Measurements from ENCODE around the gene KMT5B. TPM values are rescaled to one million over a fixed set of nuclear protein-coding genes. Genes with fewer than 3 reads are reported as not detected.

The KMT5B gene
- total and polyA plus RNA-seq, 2 of the 13 experiments (the other 11 are each of a cell fraction or from before 2014, with no cell fraction given), result 17.6 to 23.7 TPM

DNA sequence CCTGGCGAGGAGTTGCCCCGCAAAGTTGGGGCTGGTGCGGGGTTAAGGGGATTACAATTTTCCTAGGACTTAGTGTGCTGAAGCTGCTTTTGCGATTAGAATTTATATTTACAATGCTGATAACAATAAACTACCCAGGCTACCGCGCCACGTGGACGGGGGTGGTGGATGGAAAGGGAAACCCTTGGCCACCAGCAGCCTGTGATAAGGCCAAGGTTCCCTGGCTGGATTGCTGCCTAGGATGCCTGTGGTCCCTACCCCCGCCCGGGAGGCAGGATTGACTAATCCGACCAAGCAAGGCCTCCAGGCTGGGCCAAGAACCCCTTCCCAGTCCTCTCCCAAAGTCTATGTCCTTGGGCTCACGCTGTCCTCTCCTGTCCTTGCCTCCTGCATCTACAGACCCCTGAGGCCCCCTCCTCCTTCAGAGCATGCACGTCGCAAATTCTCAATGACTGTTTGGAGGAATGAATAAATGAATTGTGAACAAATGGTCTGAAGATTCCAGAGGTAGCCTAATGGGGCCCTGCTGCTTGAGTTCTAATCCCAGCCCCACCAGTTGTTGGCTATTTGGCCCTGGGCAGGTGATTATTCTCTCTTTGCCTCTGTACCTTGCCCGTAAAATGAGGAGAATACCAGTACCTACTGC, 84.3 kb downstream of the KMT5B start (continued):
- TF ChIP-seq CCDC6 (CRISPR knock-in tag; IDR thresholded peaks at IDR 0.05) (no peak), SP1 (IDR thresholded peaks at IDR 0.05) (no peak), SP1 (CRISPR knock-in tag; IDR thresholded peaks at IDR 0.05) (0 out of 2 replicates have a peak, but pooled peaks have one; percentile 2), ZNF33A (CRISPR knock-in tag; IDR thresholded peaks at IDR 0.05; ENCODE audit: borderline replicate concordance) (no peak), ZNF253 (CRISPR knock-in tag; IDR thresholded peaks at IDR 0.05; ENCODE audit: borderline replicate concordance) (no peak), ZNF607 (CRISPR knock-in tag; IDR thresholded peaks at IDR 0.05; ENCODE audit: borderline replicate concordance) (no peak), ZNF138 (CRISPR knock-in tag; IDR thresholded peaks at IDR 0.05; ENCODE audit: low read depth) (no peak), HOXD1 (CRISPR knock-in tag; IDR thresholded peaks at IDR 0.05) (no peak), ZNF335 (CRISPR knock-in tag; IDR thresholded peaks at IDR 0.05) (no peak), SALL1 (CRISPR knock-in tag; IDR thresholded peaks at IDR 0.05) (no peak), ETV6 (CRISPR knock-in tag; conservative IDR thresholded peaks at IDR 0.05) (no peak), ZNF431 (CRISPR knock-in tag; IDR thresholded peaks at IDR 0.05; ENCODE audit: borderline replicate concordance, low read depth) (no peak), KMT2A (CRISPR knock-in tag; IDR thresholded peaks at IDR 0.05) (peak; percentile 53; the same call in 1 of the 2 replicates), SNRNP70 (IDR thresholded peaks at IDR 0.05; ENCODE audit: low read depth, low read length) (no peak), HNRNPH1 (optimal IDR thresholded peaks at IDR 0.05; ENCODE audit: low read depth, low read length) (no peak), GATAD2A (CRISPR knock-in tag; IDR thresholded peaks at IDR 0.05) (peak; percentile 55; the same call in 1 of the 2 replicates), JDP2 (CRISPR knock-in tag; IDR thresholded peaks at IDR 0.05; ENCODE audit: borderline replicate concordance) (no peak), ZNF24 (IDR thresholded peaks at IDR 0.05) (peak; percentile 58; the same call in 1 of the 2 replicates), ATRX (CRISPR knock-in tag; IDR thresholded peaks at IDR 0.05; ENCODE audit: borderline replicate concordance) (no peak), KDM2A (CRISPR knock-in tag; IDR thresholded peaks at IDR 0.05; ENCODE audit: borderline replicate concordance, low read depth) (no peak)
- TF ChIP-seq, protein P1, sequence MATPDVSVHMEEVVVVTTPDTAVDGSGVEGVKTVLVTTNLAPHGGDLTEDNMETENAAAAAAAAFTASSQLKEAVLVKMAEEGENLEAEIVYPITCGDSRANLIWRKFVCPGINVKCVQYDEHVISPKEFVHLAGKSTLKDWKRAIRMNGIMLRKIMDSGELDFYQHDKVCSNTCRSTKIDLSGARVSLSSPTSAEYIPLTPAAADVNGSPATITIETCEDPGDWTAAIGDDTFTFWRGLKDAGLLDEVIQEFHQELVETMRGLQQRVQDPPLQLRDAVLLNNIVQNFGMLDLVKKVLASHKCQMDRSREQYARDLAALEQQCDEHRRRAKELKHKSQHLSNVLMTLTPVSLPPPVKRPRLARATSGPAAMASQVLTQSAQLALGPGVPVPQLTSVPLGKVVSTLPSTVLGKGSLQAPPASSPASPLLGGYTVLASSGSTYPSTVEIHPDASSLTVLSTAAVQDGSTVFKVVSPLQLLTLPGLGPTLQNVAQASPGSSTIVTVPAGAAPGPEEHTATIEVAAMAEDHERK (CRISPR knock-in tag; IDR thresholded peaks at IDR 0.05; ENCODE audit: low read depth), result no peak
- TF ChIP-seq, protein P2, sequence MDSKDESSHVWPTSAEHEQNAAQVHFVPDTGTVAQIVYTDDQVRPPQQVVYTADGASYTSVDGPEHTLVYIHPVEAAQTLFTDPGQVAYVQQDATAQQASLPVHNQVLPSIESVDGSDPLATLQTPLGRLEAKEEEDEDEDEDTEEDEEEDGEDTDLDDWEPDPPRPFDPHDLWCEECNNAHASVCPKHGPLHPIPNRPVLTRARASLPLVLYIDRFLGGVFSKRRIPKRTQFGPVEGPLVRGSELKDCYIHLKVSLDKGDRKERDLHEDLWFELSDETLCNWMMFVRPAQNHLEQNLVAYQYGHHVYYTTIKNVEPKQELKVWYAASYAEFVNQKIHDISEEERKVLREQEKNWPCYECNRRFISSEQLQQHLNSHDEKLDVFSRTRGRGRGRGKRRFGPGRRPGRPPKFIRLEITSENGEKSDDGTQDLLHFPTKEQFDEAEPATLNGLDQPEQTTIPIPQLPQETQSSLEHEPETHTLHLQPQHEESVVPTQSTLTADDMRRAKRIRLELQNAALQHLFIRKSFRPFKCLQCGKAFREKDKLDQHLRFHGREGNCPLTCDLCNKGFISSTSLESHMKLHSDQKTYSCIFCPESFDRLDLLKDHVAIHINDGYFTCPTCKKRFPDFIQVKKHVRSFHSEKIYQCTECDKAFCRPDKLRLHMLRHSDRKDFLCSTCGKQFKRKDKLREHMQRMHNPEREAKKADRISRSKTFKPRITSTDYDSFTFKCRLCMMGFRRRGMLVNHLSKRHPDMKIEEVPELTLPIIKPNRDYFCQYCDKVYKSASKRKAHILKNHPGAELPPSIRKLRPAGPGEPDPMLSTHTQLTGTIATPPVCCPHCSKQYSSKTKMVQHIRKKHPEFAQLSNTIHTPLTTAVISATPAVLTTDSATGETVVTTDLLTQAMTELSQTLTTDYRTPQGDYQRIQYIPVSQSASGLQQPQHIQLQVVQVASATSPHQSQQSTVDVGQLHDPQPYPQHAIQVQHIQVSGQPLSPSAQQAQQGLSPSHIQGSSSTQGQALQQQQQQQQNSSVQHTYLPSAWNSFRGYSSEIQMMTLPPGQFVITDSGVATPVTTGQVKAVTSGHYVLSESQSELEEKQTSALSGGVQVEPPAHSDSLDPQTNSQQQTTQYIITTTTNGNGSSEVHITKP (CRISPR knock-in tag; IDR thresholded peaks at IDR 0.05; ENCODE audit: low read depth), result peak; percentile 80
- TF ChIP-seq, protein P3, sequence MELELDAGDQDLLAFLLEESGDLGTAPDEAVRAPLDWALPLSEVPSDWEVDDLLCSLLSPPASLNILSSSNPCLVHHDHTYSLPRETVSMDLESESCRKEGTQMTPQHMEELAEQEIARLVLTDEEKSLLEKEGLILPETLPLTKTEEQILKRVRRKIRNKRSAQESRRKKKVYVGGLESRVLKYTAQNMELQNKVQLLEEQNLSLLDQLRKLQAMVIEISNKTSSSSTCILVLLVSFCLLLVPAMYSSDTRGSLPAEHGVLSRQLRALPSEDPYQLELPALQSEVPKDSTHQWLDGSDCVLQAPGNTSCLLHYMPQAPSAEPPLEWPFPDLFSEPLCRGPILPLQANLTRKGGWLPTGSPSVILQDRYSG (CRISPR knock-in tag; IDR thresholded peaks at IDR 0.05), result no peak

All from HepG2 (cell line).